Limb (tissue), 2 donors: ENCODE data around the gene FJX1.

Source experiments
- DNase-seq, 2 donors: peaks; one replicate each; pipeline ENCODE4 v3.0.0-alpha.2; 2016; ENCODE audit errors: extremely low spot score in 2 of 2

The FJX1 gene

GRCh38 chr11:35606206-35606605, 12.1 kb upstream of the FJX1 start:
- DNase-seq, result no peak

- DNase-seq, result no peak
Measured at GRCh38 chr11:35608502-35608901, 9.8 kb upstream of the FJX1 start.

GRCh38 chr11:35609656-35610055, 8.6 kb upstream of the FJX1 start:
- DNase-seq, result no peak

GRCh38 chr11:35610631-35611030, 7.6 kb upstream of the FJX1 start:
- no peak for DNase-seq

- no peak for DNase-seq
Measured at GRCh38 chr11:35611741-35612140, 6.5 kb upstream of the FJX1 start.

- DNase-seq, result no peak
Measured at GRCh38 chr11:35614939-35615569, 3.2 kb upstream of the FJX1 start.

- DNase-seq, result peak in 1 of 2 donors; percentile 92
Measured at GRCh38 chr11:35615921-35616900, 2.0 kb upstream of the FJX1 start.

GRCh38 chr11:35617316-35617686, 959 bp upstream of the FJX1 start:
- DNase-seq, result no peak

GRCh38 chr11:35618497-35619115, 346 bp downstream of the FJX1 start:
- peak in 1 of 2 donors; percentile 75 for DNase-seq

- DNase-seq, result peak in 1 of 2 donors; percentile 76
Measured at GRCh38 chr11:35619116-35619854, 1.0 kb downstream of the FJX1 start.

GRCh38 chr11:35619855-35620640, 1.8 kb downstream of the FJX1 start:
- DNase-seq, result peak in 1 of 2 donors; percentile 74

- no peak for DNase-seq
Measured at GRCh38 chr11:35620795-35621194, 2.5 kb downstream of the FJX1 start.

GRCh38 chr11:35621620-35622019, 3.4 kb downstream of the FJX1 start:
- DNase-seq, result no peak

GRCh38 chr11:35622070-35622469, 3.8 kb downstream of the FJX1 start:
- no peak for DNase-seq

GRCh38 chr11:35623621-35624168, 5.4 kb downstream of the FJX1 start:
- no peak for DNase-seq

GRCh38 chr11:35624316-35624715, 6.1 kb downstream of the FJX1 start:
- DNase-seq, result no peak

GRCh38 chr11:35624781-35625180, 6.5 kb downstream of the FJX1 start:
- no peak for DNase-seq

GRCh38 chr11:35626501-35626900, 8.2 kb downstream of the FJX1 start:
- no peak for DNase-seq

- no peak for DNase-seq
Measured at GRCh38 chr11:35629511-35629910, 11.3 kb downstream of the FJX1 start.

GRCh38 chr11:35629914-35630313, 11.7 kb downstream of the FJX1 start:
- DNase-seq, result no peak
